ENCODE data around the gene IL1RAPL2. TPM values are rescaled to one million over a fixed set of nuclear protein-coding genes. Genes with fewer than 3 reads are reported as not detected.

IL1RAPL2 gene
- total and polyA plus RNA-seq, 2 of the 4 experiments (the other 2 are of a cell fraction) = 0.03 TPM; not detected in 1

- no peaks in the 10 kb centered on the region for H3K79me1 ChIP-seq (ENCODE audit: low read depth in 1 of 2, low read length in 2 of 2)
- no TSS peak for BruUV-seq (replicated peaks)
- H2AFZ ChIP-seq (replicated peaks; ENCODE audit: low read length, poor library complexity) = no peak overlapping the region
- no peak overlapping the region for H4K5ac ChIP-seq (ENCODE audit: low read depth, low read length)
- no peak overlapping the region for H3K14ac ChIP-seq (replicated peaks; ENCODE audit: low read depth, low read length)
- H2BK120ac ChIP-seq (ENCODE audit: low read depth, low read length) = no peak overlapping the region
- no peak overlapping the region for H3K4me3 ChIP-seq (ENCODE audit: insufficient read depth, low read depth, low read length)
- no peak overlapping the region for H2BK15ac ChIP-seq (ENCODE audit: low read depth, low read length)
- H4K8ac ChIP-seq (ENCODE audit: low read depth in 2 of 2, low read length in 2 of 2) = no peak overlapping the region
- DNase-seq (no peak), ATAC-seq (ENCODE audit: low read depth) (no peak)
- H2AK9ac ChIP-seq (replicated peaks; ENCODE audit: low read depth, low read length, poor library complexity) = no peak overlapping the region
- H3K27me3 ChIP-seq (ENCODE audit: control insufficient read depth, insufficient read depth, low read length) = no peaks in the 10 kb centered on the region; the same call in 1 of the 2 replicates
- no peaks in the 10 kb centered on the region for H3K36me3 ChIP-seq (ENCODE audit: control insufficient read depth, insufficient read depth, low read length)
- no peak overlapping the region for H3K9ac ChIP-seq (ENCODE audit: low read depth, low read length)
- dilution Hi-C loops (cut with HindIII; ENCODE audit: low sequenced_read_pairs, unreplicated experiment) (no loop called here), in situ Hi-C loops (cut with MboI; ENCODE audit: low sequenced_read_pairs) (no loop called here), intact Hi-C loops (cut with micrococcal nuclease) (no loop called here)
- no peaks in the 10 kb centered on the region for H3K9me3 ChIP-seq (ENCODE audit: control insufficient read depth, insufficient read depth, low read length)
- no peak overlapping the region for H3K18ac ChIP-seq (ENCODE audit: low read depth, low read length)
- POLR2A ChIA-PET (ENCODE audit: unreplicated experiment) = no interaction called here
- H3K4me2 ChIP-seq (ENCODE audit: low read depth, low read length) = no peak overlapping the region
- no peak overlapping the region for H3K4ac ChIP-seq (ENCODE audit: low read depth, low read length)
- no peak overlapping the region for H4K91ac ChIP-seq (ENCODE audit: insufficient read depth, low read depth, low read length)
- no peak overlapping the region for H2AK5ac ChIP-seq (ENCODE audit: low read depth, low read length)
- TF ChIP-seq FOS (IDR thresholded peaks at IDR 0.05; ENCODE audit: low read depth, low read length) = no peak
- TF ChIP-seq NFE2L2 (IDR thresholded peaks at IDR 0.05; ENCODE audit: low read depth, low read length) = no peak
- no peak for TF ChIP-seq MAFK (IDR thresholded peaks at IDR 0.05; ENCODE audit: low read depth, low read length)
- no peak for TF ChIP-seq ELK1 (IDR thresholded peaks at IDR 0.05; ENCODE audit: borderline replicate concordance, low read depth, low read length)
- TF ChIP-seq, protein P1, sequence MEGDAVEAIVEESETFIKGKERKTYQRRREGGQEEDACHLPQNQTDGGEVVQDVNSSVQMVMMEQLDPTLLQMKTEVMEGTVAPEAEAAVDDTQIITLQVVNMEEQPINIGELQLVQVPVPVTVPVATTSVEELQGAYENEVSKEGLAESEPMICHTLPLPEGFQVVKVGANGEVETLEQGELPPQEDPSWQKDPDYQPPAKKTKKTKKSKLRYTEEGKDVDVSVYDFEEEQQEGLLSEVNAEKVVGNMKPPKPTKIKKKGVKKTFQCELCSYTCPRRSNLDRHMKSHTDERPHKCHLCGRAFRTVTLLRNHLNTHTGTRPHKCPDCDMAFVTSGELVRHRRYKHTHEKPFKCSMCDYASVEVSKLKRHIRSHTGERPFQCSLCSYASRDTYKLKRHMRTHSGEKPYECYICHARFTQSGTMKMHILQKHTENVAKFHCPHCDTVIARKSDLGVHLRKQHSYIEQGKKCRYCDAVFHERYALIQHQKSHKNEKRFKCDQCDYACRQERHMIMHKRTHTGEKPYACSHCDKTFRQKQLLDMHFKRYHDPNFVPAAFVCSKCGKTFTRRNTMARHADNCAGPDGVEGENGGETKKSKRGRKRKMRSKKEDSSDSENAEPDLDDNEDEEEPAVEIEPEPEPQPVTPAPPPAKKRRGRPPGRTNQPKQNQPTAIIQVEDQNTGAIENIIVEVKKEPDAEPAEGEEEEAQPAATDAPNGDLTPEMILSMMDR (conservative IDR thresholded peaks at IDR 0.05; ENCODE audit: low read depth, low read length) = no peak
- no peak for TF ChIP-seq CEBPB (IDR thresholded peaks at IDR 0.05; ENCODE audit: low read depth, low read length)
- TF ChIP-seq SMC3 (IDR thresholded peaks at IDR 0.05; ENCODE audit: low read depth, low read length) = no peak
- no peak for TF ChIP-seq CHD1 (IDR thresholded peaks at IDR 0.05; ENCODE audit: low read depth, low read length)
- no peak for TF ChIP-seq RAD21 (IDR thresholded peaks at IDR 0.05; ENCODE audit: low read length)
- TF ChIP-seq MXI1 (IDR thresholded peaks at IDR 0.05; ENCODE audit: borderline replicate concordance, low read depth, low read length) = no peak
- TF ChIP-seq RCOR1 (IDR thresholded peaks at IDR 0.05; ENCODE audit: insufficient replicate concordance, low read length) = no peak
- TF ChIP-seq BHLHE40 (IDR thresholded peaks at IDR 0.05; ENCODE audit: low read depth, low read length) = no peak
- no peak for TF ChIP-seq USF2 (IDR thresholded peaks at IDR 0.05; ENCODE audit: low read depth, low read length)
- no peak for TF ChIP-seq MAZ (IDR thresholded peaks at IDR 0.05; ENCODE audit: borderline replicate concordance, low read depth, low read length)
- no peak for TF ChIP-seq POLR2A (IDR thresholded peaks at IDR 0.05; ENCODE audit: low read depth, low read length)
- TF ChIP-seq RFX5 (IDR thresholded peaks at IDR 0.05; ENCODE audit: low read depth, low read length) = no peak
- no peak overlapping the region for H2BK5ac ChIP-seq (ENCODE audit: low read depth, low read length, poor library complexity, severe bottlenecking)
- no peak overlapping the region for H3K23ac ChIP-seq (ENCODE audit: low read depth, low read length)
- no peaks in the 10 kb centered on the region for H4K20me1 ChIP-seq (ENCODE audit: insufficient read depth, low read length)
- WGBS, 2 experiments (ENCODE audit: extremely low coverage in 2 of 2, insufficient read length in 1 of 2) = no CpG with 5 or more reads among the region's 1 CpG
- no peak overlapping the region for H2BK20ac ChIP-seq (ENCODE audit: low read depth, low read length)
- CTCF ChIA-PET = interaction anchor here (0.6 kb wide), 1 partner anchor 505 kb away, joined by 4 read pairs; no protein-coding TSS in a partner anchor
- H3K9me1 ChIP-seq (ENCODE audit: insufficient read depth, low read length) = no peaks in the 10 kb centered on the region
- H3K27ac ChIP-seq (ENCODE audit: insufficient read depth, low read length) = no peak overlapping the region
- no peak overlapping the region for H3K56ac ChIP-seq (ENCODE audit: extremely low read depth, insufficient read depth, low read length)
- H3K4me1 ChIP-seq (ENCODE audit: control insufficient read depth, insufficient read depth, low read length) = no peaks in the 10 kb centered on the region
These were observed 584.0 kb downstream of the IL1RAPL2 start for GRCh38 chrX:105150036-105150435.
